GM19455 (cell line): ENCODE measurements around the gene TAF3.
A peak's percentile ranks its signal among the peaks of the same experiment; 100 is the strongest.

Experiments
- ATAC-seq: cut with Tn5 transposase; IDR thresholded peaks from one replicate; pipeline ENCODE4 v1.9.1; 2021; ENCODE audit not compliant: unreplicated experiment

TAF3 gene

DNA sequence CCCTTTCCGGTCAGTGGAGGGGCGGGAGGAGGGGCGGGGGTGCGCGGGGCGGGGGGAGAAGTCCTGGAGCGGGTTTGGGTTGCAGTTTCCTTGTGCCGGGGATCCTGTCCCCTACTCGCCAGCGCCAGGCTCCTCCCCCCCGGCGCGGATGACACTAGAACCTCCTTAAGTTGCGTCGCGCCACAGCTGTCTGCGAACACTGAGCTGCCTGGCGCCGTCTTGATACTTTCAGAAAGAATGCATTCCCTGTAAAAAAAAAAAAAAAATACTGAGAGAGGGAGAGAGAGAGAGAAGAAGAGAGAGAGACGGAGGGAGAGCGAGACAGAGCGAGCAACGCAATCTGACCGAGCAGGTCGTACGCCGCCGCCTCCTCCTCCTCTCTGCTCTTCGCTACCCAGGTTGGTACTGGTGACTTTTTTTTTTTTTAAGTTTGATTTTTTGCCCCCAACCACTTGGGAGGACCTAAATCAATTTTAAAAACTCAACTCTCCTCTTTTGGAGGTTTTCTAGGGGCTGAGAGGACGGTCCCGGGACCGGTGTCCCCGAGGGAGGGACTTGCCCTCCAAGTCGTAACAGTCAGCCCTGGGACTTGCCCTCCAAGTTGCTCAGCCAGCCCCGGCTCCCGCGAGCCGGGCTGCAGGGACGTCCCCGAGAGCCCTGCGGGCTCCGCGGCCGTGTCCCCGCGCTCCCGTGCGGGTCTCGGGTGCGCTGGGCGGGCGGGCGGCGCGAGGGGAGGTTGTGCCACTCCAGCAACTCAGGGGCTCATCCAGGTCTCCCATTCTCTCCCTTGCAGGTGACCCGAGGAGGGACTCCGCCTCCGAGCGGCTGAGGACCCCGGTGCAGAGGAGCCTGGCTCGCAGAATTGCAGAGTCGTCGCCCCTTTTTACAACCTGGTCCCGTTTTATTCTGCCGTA lies 236.4 kb downstream of the TAF3 start, which contains the start of gene GATA3:
Gene GATA3 (plus strand): TSS at position 195 of the 914 bp plus-strand sequence. CDS start 968 bp downstream, outside the sequence.
- ATAC-seq, result peak; percentile 40

DNA sequence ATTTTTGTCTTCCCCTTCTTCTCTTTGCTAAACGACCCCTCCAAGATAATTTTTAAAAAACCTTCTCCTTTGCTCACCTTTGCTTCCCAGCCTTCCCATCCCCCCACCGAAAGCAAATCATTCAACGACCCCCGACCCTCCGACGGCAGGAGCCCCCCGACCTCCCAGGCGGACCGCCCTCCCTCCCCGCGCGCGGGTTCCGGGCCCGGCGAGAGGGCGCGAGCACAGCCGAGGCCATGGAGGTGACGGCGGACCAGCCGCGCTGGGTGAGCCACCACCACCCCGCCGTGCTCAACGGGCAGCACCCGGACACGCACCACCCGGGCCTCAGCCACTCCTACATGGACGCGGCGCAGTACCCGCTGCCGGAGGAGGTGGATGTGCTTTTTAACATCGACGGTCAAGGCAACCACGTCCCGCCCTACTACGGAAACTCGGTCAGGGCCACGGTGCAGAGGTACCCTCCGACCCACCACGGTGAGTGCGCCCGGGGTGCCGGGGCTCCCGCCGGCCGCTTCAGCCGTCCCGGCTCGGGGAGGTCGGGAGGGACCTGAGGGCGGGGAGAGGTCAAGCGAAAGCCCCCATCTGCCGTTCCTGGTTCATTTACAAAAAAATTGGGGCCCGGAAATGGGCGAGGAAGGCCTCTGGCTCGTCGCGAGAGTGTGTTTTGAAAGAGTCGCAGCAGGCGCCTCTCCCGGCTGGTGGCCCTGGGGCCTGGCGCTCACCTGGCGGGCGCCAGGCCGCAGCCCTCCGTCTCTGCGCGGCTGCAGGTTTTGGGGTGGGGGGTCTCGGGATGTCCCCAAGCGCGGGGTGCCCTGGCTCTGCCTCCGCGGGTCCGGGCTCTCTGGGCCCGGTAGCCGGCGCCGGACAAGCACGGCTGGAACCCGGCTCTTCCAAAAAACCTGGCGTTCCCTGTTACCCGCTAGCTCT lies 237.4 kb downstream of the TAF3 start:
- no peak for ATAC-seq

DNA sequence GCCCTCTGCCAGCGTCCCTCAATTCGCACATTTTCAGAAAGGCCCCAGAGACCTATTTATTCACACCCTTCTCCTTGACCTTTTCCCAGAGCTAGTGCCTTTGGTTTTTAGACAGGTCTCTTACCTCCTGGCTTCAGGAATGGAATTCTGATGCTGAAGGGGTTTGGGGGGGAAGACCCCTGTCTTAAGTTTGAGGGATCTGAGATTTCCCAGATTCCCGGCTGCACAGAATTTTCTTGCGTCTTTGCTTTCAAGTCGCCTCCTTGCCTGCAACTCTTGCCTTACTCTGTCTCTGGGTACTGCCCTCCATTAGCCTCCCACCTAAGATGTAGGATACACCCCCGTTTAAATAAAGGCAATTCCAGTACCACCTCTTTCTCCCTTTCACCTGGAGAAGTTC lies 238.1 kb downstream of the TAF3 start:
- no peak for ATAC-seq

DNA sequence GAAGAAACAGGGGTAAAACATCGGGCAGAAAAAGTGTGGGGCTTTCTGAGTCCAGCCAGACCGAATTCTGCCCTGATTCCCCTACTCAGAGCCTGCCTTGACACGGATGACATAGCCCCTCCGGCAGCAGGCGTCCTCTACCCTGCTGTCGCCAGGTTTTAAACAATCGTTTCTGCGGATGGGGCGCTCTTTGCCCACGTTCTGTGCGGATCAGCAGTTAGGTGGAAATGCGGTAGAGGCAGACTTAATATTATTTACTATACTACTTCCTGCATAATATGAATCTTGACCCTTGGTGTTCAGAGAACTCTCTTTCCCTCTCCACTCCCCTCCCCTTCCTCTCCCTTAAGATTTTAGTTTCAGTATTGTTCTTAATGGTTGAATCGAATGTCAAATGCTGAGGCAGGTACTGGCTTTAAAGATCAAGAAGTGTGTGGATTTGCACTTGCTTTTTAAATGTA lies 238.6 kb downstream of the TAF3 start:
- ATAC-seq, result no peak

DNA sequence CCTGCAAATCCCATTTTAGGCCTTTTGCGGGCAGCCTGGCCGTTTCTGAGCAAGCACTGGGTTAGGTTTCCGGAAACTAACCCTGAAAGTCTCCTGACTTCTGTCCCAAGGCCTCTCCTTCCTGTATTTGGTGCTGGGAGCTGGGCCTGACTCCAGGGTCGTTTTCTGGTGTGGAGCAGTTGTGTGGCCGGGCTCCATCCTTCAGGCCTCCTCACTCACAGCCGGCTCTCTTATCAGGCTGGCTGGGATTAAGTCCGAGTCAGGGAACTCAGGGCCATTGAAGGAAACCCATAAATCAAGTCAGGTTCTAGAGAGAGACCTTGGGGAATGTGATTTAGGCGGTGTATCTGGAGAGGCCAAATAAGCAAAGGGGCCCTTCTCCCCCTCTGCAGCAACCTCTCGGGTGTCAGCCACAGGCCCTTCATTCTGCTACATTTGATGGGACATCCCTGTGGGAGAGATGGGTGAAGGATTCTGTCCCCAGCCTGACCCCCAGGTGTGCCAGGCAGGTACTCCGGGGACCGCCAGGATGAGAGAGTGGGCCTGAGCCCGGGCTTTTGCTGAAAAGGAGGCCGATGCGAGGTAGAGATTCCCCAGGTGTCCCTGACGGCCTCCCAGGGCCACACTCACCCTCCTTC lies 239.4 kb downstream of the TAF3 start:
- no peak for ATAC-seq

DNA sequence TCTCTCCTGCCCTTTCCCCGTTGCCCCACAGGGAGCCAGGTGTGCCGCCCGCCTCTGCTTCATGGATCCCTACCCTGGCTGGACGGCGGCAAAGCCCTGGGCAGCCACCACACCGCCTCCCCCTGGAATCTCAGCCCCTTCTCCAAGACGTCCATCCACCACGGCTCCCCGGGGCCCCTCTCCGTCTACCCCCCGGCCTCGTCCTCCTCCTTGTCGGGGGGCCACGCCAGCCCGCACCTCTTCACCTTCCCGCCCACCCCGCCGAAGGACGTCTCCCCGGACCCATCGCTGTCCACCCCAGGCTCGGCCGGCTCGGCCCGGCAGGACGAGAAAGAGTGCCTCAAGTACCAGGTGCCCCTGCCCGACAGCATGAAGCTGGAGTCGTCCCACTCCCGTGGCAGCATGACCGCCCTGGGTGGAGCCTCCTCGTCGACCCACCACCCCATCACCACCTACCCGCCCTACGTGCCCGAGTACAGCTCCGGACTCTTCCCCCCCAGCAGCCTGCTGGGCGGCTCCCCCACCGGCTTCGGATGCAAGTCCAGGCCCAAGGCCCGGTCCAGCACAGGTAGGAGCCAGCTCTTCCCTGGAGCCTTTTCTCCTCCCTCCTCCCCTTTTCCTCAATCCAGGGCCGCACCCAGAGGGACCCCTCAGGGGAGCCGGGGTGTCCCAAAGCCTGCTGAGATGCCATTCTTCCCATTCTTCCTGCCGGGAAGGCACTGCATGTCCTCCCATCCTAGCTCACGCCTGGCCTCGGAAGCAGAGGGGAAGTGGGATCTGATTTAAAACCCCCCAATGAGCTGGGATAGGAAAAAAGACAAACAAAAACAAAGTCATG lies 240.2 kb downstream of the TAF3 start:
- no peak for ATAC-seq

DNA sequence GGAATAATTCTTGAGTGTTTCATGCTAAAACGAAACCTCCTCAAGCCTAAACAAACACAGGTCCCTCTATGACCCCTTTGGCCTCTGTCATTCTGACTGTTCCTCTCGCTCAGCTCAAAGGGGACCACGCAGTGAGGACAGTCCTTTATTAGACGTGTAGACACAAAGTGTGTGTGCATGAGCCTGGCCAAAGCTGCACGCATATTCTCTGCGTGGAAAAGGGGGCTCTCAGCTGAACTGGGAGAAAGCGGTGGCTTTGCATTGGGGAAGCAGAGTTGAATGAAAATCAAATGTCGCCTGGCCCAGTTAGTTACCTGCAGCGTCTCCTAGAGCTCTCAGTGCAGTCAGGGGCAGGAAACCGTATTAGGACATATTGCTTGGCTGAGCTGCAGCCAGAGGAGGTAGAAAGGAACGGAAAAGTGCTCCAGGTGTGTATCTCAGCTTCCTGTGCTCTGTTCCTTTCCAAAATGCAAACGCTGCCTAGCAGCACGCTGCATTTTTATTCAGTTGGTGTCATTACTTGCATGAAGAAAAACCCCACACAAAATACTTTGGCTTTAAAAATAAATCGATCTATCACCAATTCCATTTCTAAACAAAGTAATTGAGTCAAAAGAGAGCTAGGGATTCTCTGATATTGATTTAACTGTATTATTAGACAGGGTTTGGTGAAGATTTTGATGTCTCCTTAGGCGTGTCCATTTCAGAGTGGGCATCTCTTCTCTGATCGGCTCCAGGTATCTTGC lies 241.1 kb downstream of the TAF3 start:
- ATAC-seq, result no peak

DNA sequence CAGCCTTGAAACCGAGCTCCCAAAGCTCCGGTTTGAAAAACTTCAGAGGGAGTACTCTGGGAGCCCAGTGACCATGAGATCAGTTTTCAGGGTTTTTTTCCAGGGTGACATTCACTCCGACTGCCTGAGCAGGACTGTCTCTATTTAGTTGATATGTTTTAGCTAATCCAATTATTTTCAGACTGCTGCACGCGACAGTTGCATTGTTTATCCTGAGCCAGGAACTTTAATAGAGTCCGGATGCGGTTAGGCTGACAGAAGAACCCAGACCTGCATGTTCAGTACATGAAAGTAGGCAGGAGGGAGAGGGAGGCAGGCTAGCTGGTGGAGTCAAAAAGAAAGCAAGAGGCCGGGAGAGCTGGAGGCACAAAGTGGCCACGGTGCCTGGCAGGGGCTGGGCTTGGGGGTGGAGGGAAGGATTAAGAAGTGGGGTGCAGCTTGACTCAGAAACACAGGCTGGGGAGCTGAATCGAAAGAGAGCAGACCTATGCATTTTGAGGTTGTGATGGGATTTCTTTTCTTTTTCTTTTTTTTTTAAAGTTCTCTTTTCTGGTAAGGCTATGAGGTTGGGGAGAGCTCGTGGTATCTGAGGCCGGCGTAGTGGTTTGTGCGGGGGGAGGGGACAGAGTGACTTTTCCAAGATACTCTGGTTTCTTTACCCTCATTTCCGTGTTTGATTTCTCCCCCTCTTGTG lies 241.9 kb downstream of the TAF3 start:
- ATAC-seq, result peak; percentile 48

DNA sequence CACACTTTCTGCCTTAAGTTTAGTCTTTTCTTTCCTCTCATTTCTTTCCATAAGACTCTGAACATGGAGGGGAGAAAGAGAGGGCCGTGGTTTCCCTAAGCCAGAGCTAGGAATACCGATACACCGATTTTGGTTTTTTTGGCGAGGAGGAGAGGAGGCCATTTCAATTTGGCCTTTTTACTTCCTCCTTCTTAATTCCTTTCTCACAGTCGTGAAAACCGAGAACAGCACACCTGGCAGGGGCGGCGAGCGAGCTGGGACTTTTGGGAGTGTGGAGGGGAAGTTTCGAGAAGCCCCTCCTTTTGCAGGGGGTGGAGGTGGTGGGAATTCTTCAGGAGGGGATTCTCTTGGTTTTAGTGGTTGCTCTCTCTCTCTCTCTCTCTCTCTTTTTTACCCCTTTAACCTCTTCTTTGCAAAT lies 242.4 kb downstream of the TAF3 start:
- no peak for ATAC-seq

DNA sequence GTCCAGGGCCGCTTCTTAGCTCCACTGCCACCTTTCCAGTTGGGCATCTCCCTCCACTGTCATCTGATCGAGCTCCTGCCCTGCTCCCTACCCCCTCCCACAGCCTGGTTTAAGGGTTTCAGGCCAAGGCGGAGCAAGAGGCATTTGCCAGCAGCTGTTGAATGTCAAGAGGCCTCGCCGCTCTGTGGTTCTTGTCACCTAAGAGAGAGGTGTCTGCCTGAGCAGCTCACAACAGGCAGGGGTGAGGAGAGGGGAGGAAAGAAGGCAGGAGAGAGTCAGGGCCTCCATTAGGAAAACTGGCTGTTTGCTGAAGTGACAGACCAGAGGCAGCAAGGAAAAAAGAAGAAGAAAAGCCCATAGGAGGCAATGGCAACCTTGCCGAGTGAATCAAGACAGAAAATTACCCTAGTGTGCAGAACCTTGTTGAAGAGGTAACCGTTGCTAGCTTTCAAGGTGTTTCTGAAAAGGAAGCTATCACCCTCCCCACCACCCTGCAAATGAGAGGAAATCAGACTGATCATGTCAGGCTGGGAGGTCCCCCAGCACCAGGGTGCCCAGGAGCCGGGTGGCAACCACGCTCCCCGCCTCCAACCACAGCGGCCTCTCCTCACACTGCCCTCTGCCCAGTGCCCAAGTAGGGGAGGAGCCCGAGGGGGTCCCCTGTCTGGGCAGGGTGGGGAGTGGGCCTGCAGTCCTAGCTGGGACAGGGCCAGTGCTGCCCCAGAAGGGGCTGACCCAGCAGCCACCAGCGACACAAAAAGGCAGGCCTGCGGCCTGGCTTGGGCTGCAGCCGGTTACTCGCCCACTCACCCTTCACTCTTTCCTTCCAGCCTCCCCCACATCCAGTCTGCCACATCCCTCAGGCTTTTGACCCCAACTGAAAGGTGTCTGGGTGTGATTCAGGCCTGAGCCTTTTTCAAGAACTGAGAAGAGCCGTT lies 243.2 kb downstream of the TAF3 start:
- no peak for ATAC-seq

DNA sequence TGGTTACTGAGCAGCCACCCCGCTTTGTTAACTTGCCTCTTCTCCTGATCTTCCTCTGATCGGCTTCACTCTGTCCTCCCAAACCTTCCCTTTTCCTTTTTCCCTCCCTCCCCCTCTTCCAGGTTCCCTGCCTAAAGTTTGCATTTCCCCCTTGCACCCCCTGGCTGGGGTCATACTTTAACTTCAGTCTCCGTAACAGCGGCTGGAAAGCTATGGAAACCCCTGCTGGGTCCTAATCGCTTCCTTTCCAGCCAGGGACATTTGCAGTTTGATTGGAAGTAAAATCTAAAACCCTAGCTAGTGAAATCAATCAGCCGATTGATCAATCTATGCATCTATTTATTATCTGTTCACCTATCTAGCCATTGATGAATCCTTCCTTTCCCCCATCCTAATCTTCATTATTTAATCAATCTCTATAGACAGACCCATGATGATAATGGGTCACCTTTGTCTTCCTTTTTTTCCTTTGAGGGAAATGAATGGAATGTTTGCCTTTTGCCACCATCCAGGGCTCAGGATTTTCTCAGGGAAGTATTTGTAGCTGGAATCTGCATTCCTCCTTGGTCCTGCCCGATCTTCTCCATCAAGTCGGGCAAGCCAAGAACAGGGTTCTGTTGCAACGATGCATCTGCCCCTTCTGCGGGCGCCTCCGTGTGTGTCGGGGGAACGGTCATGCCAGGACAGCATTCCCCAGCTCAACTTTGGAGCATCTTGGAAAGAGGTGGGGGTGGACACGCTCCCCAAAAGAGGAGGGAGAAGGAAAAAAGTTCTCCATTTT lies 245.0 kb downstream of the TAF3 start:
- ATAC-seq, result no peak

DNA sequence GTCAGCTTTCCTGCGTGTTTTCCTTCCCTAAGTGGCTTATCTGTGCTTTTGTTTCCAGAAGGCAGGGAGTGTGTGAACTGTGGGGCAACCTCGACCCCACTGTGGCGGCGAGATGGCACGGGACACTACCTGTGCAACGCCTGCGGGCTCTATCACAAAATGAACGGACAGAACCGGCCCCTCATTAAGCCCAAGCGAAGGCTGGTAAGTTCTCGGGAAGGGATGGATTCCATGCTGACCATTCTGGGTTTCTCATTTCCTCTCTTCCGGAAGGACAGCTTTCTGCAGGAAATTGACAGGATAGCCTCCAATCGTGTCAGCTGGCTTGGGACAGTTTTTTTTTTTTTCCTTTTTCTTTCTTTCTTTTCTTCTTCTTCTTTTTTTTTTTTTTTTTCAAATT lies 245.6 kb downstream of the TAF3 start:
- no peak for ATAC-seq

DNA sequence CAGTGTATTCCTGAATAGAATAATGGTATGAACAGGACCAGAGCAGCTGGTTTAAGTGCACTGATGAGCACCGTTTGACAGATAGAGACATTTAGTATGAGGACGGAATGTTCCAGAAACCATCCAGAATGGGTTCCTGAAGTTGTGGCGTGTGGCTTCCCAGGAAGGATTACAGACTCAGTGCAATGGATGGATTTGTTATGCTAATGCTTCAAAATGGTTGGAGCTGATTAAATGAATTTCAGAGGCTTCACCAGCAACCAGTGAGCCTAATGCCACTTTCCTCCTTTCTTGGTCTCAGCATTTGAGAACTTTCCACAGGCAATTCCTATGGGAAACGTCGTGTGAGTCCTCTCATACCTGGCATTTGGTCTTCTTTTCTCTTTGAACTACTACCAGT lies 246.1 kb downstream of the TAF3 start:
- ATAC-seq, result no peak

DNA sequence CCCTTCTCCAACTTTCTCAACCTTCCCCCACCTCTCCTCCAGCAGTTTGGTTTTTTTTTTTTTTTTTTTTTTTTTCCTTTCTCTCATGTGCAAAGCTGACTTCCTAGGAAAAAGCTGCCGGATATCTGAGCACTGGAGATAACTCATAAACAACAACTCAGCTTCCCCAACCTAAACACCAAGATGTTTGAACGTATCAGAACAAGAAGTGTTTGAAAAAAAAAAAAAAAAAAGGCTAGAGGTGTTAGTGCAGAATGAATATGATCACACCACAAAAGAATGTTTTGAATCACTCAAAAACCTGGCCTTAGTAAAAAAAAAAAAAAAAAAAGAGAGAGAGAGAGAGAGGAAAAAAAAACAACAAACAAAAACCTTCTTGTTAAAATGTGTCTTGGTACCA lies 247.3 kb downstream of the TAF3 start:
- no peak for ATAC-seq

DNA sequence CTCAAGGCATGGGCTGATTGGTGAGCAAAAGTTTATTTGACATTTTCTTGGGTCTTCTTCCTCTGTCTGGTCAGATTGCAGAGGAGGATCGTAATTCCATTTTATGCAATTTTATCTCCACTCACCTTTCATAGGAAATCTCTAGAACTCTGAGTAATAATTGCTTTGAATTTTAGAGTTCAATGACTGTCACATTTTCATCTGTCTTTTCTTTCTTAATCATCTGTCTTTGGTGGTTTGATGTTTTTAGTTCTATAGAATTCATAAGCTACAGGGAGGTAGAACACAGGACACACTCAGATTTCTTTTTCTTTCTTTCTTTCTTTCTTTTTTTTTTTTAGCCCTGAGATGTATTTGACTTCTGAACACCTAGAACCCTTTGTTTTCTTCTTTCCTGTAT lies 247.8 kb downstream of the TAF3 start:
- ATAC-seq, result no peak
